Keratinocyte (primary cell): Measurements from ENCODE around the gene LYRM2. TPM values are rescaled to one million over a fixed set of nuclear protein-coding genes. Genes with fewer than 3 reads are reported as not detected.

Source experiments
- DNase-seq: peaks from one replicate; pipeline ENCODE4 v3.0.0-alpha.2; 2011; ENCODE audit warnings: low read depth, missing footprints, low spot score
- FAIRE-seq: peaks from 2 replicates; lab custom pipeline; 2011; peaks lifted over from hg19 to GRCh38; lab: Jason Lieb, UNC
- H2AFZ ChIP-seq: 2 replicates; pipeline ENCODE4 v1.6.0; 2012; ENCODE audit warnings: low read length, control low read depth, inconsistent platforms; ENCODE audit not compliant: control insufficient read depth
- H3K27ac ChIP-seq: 2 replicates; pipeline ENCODE4 v1.5.1; 2011; ENCODE audit warnings: low read length; ENCODE audit not compliant: control insufficient read depth, insufficient read depth
- H3K27me3 ChIP-seq: 3 replicates; pipeline ENCODE4 v1.6.0; 2011; ENCODE audit warnings: low read length; ENCODE audit not compliant: control insufficient read depth, insufficient read depth; ENCODE audit errors: extremely low read depth
- H3K36me3 ChIP-seq, 2 experiments: 2 replicates in 1 of 2; 3 replicates in 1 of 2; pipeline ENCODE4 v1.5.1; 2011; ENCODE audit warnings: low read length in 2 of 2, mild to moderate bottlenecking in 1 of 2; ENCODE audit not compliant: control insufficient read depth in 2 of 2, insufficient read depth in 2 of 2; ENCODE audit errors: extremely low read depth in 1 of 2
- H3K4me1 ChIP-seq: 3 replicates; pipeline ENCODE4 v1.5.1; 2011; ENCODE audit warnings: low read length; ENCODE audit not compliant: control insufficient read depth, insufficient read depth; ENCODE audit errors: extremely low read depth
- H3K4me2 ChIP-seq: 3 replicates; pipeline ENCODE4 v1.6.0; 2011; ENCODE audit warnings: low read depth, low read length; ENCODE audit not compliant: control insufficient read depth, insufficient read depth; ENCODE audit errors: extremely low read depth
- H3K4me3 ChIP-seq, 3 experiments: fragments of 200-600 bp in 1 of 3; sonication (generic) in 1 of 3; 2 replicates in 2 of 3; 3 replicates in 1 of 3; pipeline ENCODE4 v1.5.1; 2011 to 2016; ENCODE audit warnings: low read length in 3 of 3, mild to moderate bottlenecking in 3 of 3, control low read depth in 2 of 3, inconsistent platforms in 1 of 3, low read depth in 1 of 3, mixed read lengths in 1 of 3, mixed run types in 1 of 3, moderate library complexity in 1 of 3; ENCODE audit not compliant: control insufficient read depth in 2 of 3, insufficient read depth in 2 of 3; ENCODE audit errors: extremely low read depth in 1 of 3
- H3K79me2 ChIP-seq: 2 replicates; pipeline ENCODE4 v1.6.0; 2012; ENCODE audit warnings: low read length; ENCODE audit not compliant: control insufficient read depth, insufficient read depth
- H3K9ac ChIP-seq: 3 replicates; pipeline ENCODE4 v1.6.0; 2011; ENCODE audit warnings: low read length; ENCODE audit not compliant: control insufficient read depth, insufficient read depth; ENCODE audit errors: extremely low read depth
- H3K9me1 ChIP-seq: 3 replicates; pipeline ENCODE4 v1.6.0; 2011; ENCODE audit warnings: low read length; ENCODE audit not compliant: control insufficient read depth, insufficient read depth; ENCODE audit errors: extremely low read depth
- H3K9me3 ChIP-seq: 2 replicates; pipeline ENCODE4 v1.5.1; 2012; ENCODE audit warnings: low read depth, low read length; ENCODE audit not compliant: control insufficient read depth
- H4K20me1 ChIP-seq: 3 replicates; pipeline ENCODE4 v1.6.0; 2011; ENCODE audit warnings: low read length; ENCODE audit not compliant: control insufficient read depth, insufficient read depth; ENCODE audit errors: extremely low read depth
- EZH2 ChIP-seq: IDR thresholded peaks from one replicate; pipeline ENCODE4 v1.6.1; 2012; ENCODE audit warnings: inconsistent platforms, mild to moderate bottlenecking, low read length, moderate library complexity
- dilution Hi-C: fragments of 300-500 bp; cut with MboI; formaldehyde crosslinking; loops from one replicate; pipeline ENCODE4 v1.7.0; 2020; ENCODE audit warnings: low sequenced_read_pairs; ENCODE audit not compliant: extremely low pct_ligation_motif_present
- polyA plus RNA-seq, 5 experiments: library from polyadenylated mRNA; depleted of rRNA in 3 of 5; stranded (reverse) in 3 of 5; stranded (forward) in 1 of 5; unstranded in 1 of 5; fragments of >200 nt; gene quantifications; 1 replicate in 1 of 5; 2 replicates in 3 of 5; 3 replicates in 1 of 5; pipeline versions ENCODE4 v1.2.1 to v1.2.3, GENCODE V29; 2011 to 2012; ENCODE audit warnings: missing spikeins in 2 of 5, low read depth in 1 of 5, low replicate concordance in 1 of 5
- TF ChIP-seq, protein P1 (sequence below), 3 experiments: IDR thresholded peaks in 1 of 3; conservative IDR thresholded peaks in 1 of 3; optimal IDR thresholded peaks in 1 of 3; 2 replicates in 2 of 3; 3 replicates in 1 of 3; pipeline versions ENCODE3 to v1.5.1; 2011; ENCODE audit warnings: low read length in 3 of 3, mild to moderate bottlenecking in 3 of 3, moderate library complexity in 2 of 3, control low read depth in 1 of 3, inconsistent platforms in 1 of 3; ENCODE audit not compliant: insufficient read depth in 2 of 3; ENCODE audit errors: extremely low read depth in 1 of 3

LYRM2 gene
- polyA plus RNA-seq, 1 donor (not counting 4 experiments of a cell fraction or from before 2014, with no cell fraction given): 43.0 TPM

DNA sequence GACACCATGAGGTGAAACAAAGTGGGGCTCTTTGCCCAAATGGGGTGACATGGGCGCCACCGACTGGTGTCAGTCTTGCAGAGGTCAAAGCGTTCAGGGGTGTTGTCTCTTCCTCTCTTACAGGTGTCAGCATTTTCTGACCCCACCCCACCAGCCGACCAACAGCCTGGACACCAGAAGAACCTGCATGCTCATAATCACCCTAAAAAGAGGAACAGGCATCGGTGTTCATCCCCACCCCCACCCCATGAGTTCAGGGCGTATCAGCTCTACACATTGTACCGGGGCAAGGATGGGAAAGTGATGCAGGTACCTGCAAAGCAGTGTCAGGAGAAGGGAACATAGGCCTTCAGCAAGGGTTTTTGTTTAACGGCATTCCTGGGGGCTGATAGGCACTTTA, 14.8 kb downstream of the LYRM2 start:
- H3K9me1 ChIP-seq: no peaks in the 10 kb centered on the region
- no peak overlapping the region for H2AFZ ChIP-seq
- H3K4me3 ChIP-seq: no peak overlapping the region
- H3K4me1 ChIP-seq: no peaks in the 10 kb centered on the region
- peaks cover 0 to 1% of the 10 kb centered on the region in 2 experiments for H3K36me3 ChIP-seq
- DNase-seq (no peak), FAIRE-seq (no peak)
- H3K27ac ChIP-seq: no peak overlapping the region
- no peaks in the 10 kb centered on the region for H3K27me3 ChIP-seq
- H3K9me3 ChIP-seq: no peaks in the 10 kb centered on the region
- H3K4me2 ChIP-seq: no peak overlapping the region
- H3K79me2 ChIP-seq: no peaks in the 10 kb centered on the region
- H3K9ac ChIP-seq: no peak overlapping the region
- dilution Hi-C loops: loop anchor here (10.0 kb wide), 1 partner anchor 189 kb away; the partner anchor contains the start of gene ANKRD6
- no peaks in the 10 kb centered on the region for H4K20me1 ChIP-seq
- no peak for TF ChIP-seq EZH2
- TF ChIP-seq, protein P1, sequence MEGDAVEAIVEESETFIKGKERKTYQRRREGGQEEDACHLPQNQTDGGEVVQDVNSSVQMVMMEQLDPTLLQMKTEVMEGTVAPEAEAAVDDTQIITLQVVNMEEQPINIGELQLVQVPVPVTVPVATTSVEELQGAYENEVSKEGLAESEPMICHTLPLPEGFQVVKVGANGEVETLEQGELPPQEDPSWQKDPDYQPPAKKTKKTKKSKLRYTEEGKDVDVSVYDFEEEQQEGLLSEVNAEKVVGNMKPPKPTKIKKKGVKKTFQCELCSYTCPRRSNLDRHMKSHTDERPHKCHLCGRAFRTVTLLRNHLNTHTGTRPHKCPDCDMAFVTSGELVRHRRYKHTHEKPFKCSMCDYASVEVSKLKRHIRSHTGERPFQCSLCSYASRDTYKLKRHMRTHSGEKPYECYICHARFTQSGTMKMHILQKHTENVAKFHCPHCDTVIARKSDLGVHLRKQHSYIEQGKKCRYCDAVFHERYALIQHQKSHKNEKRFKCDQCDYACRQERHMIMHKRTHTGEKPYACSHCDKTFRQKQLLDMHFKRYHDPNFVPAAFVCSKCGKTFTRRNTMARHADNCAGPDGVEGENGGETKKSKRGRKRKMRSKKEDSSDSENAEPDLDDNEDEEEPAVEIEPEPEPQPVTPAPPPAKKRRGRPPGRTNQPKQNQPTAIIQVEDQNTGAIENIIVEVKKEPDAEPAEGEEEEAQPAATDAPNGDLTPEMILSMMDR (optimal IDR thresholded peaks at IDR 0.05 in 1 of 3, IDR thresholded peaks at IDR 0.05 in 1 of 3, conservative IDR thresholded peaks at IDR 0.05 in 1 of 3; ENCODE audit: extremely low read depth in 1 of 3, insufficient read depth in 2 of 3, low read length in 3 of 3): no peak

DNA sequence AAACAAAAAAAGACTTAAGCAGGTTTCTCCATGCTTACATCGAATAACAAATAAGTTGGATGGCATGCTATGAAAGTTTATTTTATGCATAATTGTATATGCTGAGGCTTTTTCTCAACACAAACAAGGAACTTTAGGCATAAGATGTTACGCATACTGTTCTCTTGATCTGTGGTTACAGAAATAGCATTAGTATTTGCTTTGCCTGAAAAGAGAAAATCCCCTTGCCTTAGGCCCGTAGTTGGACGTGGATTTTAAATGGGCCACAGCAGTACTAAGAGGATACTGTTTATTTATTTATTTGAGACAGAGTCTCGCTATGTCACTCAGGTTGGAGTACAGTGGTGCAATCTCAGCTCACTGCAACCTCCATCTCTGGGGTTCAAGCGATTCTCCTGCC, 19.0 kb downstream of the LYRM2 start:
- DNase-seq (no peak), FAIRE-seq (no peak)
- TF ChIP-seq, protein P1 (optimal IDR thresholded peaks at IDR 0.05 in 1 of 3, IDR thresholded peaks at IDR 0.05 in 1 of 3, conservative IDR thresholded peaks at IDR 0.05 in 1 of 3; ENCODE audit: extremely low read depth in 1 of 3, insufficient read depth in 2 of 3, low read length in 3 of 3): no peak
- TF ChIP-seq EZH2: no peak
- no peaks in the 10 kb centered on the region for H3K27me3 ChIP-seq
- H2AFZ ChIP-seq: no peak overlapping the region
- no peak overlapping the region for H3K4me2 ChIP-seq
- no peak overlapping the region for H3K27ac ChIP-seq
- H3K9me3 ChIP-seq: no peaks in the 10 kb centered on the region
- dilution Hi-C loops: no loop called here
- no peaks in the 10 kb centered on the region for H3K4me1 ChIP-seq
- no peak overlapping the region for H3K4me3 ChIP-seq
- H3K79me2 ChIP-seq: no peaks in the 10 kb centered on the region
- no peaks in the 10 kb centered on the region for H3K9me1 ChIP-seq
- H3K9ac ChIP-seq: no peak overlapping the region
- H3K36me3 ChIP-seq: peaks cover 0 to 1% of the 10 kb centered on the region in 2 experiments
- H4K20me1 ChIP-seq: no peaks in the 10 kb centered on the region
